Fibroblast of skin of left biceps (primary cell): Measurements from ENCODE around the gene LAMA2.
"Not testable (repeated sequence)": the region's sequence is repeated elsewhere in the genome, so short reads cannot be mapped to it uniquely, and the experiment has no call there.

Source experiments
- DNase-seq, 2 experiments: peaks; one replicate each; pipeline ENCODE4 v3.0.0-alpha.2; 2013; ENCODE audit warnings: low read depth in 2 of 2

The LAMA2 gene

DNA sequence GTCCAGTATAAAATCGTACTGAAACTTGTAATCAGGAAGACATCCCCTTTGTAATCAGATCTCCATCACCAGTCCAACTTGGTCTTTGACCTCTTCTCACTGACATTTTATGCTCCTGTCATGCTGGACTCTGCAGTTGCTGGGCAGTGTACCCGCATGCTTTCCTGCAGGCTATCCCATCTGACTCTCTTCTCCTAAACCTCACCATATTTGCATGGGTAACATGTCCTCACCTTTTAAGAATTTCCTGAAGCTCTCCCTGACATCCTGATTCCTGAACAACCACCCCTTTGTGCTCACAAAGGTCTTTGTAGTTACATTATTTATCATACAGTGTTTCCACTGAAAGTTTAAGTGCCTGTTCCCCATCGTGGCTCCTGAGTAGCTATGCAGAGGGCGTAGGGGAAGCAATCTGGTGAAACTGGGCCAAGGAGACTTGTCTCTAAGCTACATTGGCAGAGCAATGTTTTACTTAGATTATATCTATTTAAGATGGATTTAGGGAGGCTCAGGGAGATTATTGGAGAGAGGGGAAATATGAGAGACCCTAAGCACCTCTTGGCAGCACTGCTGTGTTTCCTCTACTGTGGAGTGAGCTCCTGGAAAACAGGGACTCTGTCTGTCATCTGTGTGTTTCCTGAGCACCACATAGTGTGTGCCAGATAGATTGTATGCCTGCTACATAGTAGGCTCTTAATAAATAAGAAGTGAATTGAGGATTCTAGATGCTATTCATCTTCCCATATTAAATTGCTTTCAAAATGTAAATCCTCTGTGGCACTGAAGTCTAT, 124.0 kb downstream of the LAMA2 start:
- DNase-seq, result no peak

DNA sequence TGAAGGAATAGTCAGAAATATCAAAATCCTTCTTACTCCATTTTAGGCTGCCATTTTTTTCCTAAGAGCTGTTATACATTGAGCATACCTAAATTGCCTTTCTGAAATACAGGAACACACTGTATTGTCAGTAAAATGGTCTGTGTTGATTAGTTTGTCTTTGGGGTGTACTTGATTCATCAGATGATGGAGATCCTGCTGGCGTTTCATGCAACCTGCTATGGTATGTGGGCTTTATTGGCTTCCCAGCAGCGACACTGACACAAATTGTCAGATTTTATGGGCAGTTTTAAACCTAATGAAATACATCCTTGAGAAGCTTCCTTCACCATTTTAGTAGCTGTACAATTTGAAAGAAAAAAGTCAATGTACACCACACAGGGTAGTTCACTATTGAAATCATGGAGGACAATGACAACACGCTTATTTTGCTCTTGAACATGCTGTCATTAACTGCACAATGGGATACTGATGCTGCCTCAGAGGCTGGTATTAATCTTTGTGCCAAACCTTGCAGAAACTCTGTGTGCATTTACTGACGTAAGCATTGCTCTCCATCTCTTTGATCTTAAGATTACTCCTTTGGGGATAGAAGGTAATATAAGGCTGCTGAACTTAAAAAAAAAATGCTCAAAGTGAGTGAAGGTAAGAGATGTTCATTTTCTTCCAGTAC, 124.9 kb downstream of the LAMA2 start:
- no peak for DNase-seq

DNA sequence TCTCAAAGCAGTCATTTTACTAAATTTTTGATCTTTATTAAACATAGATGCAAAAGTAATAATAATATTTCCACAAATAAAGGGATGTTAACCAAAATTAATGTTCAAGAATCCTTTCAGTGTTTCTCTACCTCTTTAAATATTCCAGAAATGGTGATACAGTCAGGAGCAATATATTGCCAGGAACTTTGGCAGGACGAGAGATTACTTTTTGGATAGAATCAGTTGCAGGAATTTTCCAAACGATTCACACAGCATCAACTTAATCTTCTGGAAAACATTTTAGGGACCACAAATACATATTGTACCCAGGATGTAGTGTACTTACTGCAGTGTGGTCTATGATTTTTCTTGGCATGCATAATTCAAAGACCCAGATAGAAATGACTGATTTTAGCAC, 125.7 kb downstream of the LAMA2 start:
- no peak for DNase-seq

DNA sequence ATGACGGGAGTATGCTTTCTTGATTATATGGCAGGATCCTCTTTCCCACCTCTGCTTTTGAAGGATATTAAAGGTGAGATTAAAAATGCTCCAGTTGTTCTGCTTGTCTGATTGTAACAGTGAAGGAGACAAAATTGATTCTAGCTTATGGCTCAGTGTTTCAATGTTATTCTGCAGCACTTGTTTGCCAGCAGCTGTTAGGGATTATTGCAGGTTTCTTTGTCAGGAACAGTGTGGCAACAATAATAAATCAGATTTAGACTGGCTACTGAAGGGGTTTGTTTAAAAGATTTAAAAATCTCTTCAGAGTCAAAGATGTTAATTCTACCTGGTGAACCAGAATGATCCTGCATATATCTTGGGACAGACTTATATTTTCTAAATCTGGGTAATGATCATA, 126.9 kb downstream of the LAMA2 start:
- DNase-seq, result no peak

DNA sequence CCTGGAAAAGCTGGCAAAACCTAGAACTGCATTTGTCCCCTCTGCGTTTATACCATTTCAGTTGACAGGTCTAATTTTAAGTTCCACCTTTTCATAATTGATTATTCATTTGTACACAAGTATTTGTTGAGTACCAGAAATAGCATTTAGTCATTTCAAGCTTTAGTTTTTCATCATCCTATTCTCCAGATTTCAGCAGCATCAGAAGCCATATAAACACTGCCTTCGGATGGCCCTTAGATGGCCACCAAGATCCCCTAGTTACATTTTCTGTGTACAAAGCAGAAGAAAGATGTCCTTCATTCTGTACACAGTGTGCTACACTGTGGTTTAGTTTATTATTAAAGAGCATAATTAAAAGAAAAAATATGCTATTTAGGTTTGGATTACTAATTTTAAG, 131.4 kb downstream of the LAMA2 start:
- no peak for DNase-seq

DNA sequence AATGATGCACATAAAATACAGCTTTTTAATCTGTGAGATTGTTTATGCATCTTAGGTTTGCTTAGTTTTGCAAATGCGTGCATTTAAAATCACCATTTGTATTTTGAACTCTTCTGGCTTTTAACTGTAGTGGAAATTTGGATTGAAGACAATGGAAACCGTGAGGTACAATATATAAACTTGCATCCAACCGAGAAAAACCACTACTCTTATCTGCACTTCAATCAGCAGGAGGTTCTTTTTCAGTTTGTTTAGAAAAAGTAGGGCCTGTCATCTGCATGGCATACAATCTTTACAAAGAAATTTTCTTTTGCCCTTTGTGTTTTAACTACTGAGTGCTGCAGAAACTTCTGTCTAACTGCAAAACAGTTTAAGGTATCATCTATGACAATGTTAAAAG, 132.8 kb downstream of the LAMA2 start:
- DNase-seq, result no peak

DNA sequence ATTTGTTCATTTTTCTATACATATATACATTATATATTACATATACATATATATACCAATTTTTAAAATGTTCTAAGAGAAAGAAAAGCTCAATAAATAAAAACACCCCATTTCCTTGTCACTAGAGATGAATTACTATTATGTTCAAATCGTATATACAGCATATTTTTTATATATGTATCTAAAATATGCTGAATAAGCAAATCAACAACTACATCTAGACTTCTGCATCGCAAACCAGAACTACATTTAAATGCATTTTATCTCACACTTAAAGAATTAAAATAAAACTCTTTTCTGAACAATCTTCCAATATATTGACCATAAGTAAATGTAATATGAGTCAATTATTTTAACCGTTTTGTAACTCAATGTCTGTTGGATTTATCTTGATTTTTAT, 133.9 kb downstream of the LAMA2 start:
- no peak for DNase-seq

DNA sequence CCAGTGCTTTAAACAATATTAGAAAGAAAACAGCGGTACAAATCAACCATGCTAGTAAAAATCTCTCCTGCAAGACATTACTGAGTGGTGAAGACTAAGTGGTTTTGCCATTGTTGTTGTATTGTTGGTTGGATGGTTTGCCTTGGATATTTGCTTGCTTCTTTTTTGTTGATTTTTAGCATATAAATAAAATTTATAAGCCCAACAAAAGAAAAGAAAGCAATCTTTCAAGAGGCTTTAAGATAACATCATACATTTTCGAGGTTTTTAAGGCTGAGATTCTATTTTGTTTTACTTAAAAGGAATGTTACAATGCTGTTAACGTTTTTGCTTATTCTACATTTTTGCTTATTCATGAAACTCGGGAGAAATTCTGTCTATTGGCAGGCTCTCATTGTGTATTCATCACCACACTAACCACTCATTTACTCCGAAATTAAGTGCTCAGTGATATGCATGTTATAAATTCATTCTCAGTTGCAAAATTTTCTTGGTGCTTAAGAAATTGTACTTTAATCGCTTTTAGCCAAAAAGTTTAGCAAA, 139.1 kb downstream of the LAMA2 start:
- DNase-seq, result no peak

DNA sequence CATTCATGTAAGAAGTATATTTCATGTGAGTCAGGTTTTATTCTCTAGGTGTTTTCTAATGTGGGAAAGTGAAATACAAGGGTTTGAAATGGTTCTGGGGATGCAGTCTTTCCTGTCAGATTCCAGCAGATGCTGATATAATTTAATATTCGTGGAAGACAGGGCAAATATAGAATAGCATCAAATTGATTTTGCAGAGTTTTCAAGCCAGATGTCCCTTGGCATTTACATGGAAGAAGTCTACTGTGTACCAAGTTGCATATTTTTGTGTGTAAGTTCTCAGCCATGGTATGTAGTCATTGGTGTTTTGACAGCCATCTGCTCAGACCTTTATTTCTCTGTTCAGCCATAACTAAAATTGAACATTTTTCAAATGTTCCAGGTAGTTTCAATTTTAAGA, 143.7 kb downstream of the LAMA2 start:
- DNase-seq, result no peak

DNA sequence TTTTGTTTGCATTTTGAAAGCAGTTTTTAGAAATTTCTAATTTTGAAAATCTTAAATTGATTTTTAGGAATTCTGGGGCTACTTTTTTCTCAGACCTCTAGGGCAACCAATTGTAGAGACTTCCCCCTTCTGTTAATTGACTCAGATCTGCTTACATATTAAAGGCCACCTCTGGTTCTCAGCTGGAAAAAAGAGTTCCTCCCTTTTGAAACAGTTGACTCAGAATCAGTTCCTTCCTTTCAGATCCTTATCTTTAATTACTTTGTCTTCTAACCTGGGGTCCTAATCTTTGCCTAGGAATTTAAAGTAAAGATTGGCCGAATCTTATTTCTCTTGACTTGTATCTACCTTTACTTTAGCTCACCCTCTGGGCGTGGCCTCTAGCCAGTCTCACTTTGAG, 146.8 kb downstream of the LAMA2 start:
- no peak for DNase-seq

DNA sequence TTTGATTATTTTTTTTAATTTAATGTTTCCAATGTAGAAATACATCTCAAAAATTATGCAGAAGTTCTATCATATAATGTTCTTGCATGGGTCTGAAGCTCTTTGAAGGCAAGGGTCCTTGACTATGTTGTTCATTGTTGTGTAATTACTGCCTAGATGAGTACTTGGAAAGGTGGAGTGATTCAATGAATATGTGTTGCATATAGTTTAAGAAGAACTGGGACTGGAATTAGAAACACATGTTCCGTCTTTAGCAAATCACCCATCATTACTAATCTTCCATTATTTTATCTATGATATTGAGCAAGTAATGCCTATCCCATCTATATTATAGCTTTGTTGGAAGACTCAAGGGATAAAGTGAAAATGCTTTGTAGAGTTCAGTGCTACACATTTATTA, 147.3 kb downstream of the LAMA2 start:
- DNase-seq, result peak in 1 of 2 experiments; percentile 2

DNA sequence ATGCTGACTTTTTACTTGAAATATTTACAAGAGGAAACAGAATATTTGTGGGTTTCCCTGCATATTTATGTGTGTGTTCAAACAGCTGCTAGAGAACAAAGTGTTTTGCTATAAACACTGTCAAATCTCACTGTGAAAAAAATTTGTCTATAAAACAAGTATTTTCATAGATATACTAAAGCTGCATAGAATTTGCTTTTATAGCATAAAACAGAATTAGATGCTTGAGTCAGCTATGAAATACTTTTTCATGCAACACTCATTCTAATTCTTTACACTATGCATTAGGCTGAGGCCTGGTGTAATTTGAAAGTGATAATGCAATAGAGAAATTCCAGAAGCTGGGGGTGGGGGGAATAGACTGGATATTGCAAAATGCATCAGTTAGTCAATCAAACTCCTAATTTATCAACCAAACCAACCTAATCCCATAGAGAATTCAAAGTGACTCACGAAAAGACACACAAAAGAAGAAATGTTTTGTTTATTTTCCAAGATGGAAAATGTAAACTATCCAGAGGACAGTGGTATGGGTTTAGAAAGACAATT, 148.2 kb downstream of the LAMA2 start:
- DNase-seq, result peak; percentile 42 to 57

DNA sequence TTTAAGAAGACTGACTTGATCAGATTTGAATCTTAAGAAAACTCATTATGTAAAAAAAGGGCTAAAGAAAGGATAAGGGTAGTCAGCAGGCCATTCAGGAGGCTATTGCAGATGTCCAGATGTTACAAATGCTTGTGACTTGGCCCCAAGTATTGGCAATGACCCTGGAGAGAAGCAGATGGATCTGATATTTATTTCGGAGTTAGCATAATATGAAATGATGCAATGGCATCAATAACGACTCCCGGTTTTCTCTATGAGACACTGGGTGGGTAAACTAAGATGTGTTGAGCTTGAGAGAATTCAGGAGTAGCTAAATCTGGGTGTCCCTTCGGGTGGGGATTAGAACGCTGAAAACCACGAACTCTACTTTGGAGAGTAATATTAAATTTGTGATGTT, 149.7 kb downstream of the LAMA2 start:
- no peak for DNase-seq

DNA sequence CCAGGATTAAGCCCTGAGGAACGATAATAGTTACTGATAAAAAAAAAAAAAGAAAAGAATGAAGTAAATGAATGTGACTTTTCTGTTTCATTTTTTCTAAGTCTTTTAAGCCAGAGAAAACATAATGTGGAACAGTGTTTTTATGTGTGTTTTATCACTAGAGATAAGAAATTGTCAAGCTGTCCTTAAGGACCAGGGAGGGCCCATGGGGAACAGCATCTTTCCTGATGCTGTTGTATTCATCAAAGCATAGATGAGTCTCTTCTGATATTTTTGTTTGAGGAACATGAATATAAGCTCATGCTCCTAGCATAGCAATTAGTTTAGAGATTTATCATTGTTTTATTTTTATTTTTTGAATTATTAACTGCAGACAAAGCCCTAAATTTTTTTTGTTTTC, 150.2 kb downstream of the LAMA2 start:
- DNase-seq, result no peak

DNA sequence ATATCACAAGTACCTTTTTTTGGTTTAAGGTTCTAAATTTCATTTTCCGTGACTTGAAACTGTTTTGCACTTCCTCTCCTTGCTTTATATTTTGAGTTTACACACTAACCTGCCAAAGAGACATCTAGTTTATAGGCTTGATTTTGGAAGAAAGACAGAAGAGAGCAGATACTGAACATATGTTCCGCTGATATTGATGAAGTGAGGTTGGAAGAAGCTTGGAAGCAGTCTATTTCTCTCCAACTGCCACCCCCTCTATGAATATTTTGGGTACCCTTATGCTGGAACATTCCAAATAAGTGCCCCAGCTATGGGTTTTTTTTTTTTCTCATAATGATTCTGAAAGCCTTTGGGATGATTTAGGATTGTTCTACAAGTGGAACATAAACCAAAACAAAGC, 150.6 kb downstream of the LAMA2 start:
- no peak for DNase-seq

DNA sequence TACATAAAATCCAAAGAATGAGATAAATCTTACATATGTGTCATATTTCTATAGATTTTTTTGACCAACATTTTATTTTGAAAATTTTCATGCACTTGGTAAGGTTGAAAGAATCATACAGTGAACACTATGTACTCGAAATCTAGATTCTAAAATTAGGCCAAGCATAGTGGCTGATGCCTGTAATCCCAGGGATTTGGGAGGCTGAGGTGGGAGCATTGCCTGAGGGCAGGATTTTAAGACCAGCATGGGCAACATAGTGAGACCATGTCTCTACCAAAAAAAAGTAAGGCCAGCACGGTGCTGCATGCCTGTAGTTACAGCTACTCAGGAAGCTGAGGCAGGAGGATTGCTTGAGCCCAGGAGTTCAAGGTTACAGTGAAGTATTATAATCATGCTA, 158.6 kb downstream of the LAMA2 start:
- DNase-seq, result no peak

DNA sequence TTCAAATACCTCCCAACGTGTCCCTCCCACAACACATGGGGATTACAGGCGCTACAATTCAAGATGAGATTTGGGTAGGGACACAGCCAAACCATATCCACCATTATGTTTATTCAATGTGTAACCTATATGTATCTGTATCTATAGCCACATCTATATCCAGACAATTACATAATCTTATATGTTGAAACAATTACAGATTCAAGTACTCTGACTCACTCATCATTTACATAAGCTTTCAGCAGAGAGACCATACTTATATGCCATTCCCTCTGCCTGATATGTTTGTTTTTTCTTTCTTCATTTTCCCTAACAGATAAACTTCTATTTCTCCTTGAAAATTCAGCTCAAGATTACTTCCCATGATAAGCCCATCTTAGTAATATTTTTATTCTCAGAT, 163.6 kb downstream of the LAMA2 start:
- no peak for DNase-seq

DNA sequence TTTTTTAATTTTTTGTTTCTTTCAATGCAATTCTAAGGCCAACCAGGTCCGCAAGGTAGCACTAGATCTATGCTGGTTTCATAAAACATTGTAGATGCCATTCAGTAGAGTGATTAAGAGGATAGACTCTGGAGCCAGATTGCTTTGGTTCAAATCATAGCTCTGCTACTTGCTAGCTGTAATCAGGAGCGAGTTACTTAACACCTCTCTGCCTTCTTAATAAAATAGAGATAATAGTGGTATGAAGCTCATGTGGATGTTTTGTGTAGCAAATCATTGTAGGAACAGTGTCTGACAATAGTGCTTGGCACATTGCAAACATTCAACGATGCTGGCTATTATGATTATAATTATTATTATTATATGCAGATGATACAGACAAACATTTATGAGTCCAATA, 164.9 kb downstream of the LAMA2 start:
- no peak for DNase-seq

DNA sequence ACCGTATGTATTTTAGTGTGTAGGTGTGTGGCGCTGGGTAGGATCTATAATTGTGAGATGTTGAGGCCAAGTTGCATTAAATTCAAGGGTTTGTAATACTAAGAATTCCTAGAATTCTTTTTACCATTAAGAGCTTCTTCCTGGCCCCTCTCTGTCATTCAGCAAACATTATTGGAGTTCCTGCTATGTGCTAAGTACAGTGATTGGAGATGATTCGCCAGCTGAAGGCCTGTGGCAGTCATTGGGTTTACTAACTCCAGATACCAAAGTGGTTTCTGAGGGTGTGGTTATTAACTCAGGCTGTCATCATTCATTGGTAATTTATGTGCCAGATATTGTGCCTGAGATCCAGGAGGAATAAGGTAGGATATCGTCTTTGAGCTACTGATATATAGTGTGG, 167.1 kb downstream of the LAMA2 start:
- DNase-seq, result peak in 1 of 2 experiments; percentile 20

DNA sequence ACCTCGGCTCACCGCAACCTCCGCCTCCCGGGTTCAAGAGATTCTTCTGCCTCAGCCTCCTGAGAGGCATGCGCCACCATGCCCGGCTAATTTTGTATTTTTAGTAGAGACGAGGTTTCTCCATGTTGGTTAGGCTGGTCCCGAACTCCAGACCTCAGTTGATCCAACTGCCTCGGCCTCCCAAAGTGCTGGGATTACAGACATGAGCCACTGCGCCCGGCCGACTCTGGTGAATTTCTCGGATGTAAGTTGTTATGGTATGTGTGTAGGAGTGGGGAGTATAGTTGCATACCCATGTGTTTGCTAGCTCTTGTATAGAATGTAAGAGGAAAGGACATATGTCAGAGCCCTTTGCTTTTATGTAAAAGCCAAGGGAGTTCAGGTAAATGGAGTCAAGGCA, 170.2 kb downstream of the LAMA2 start:
- not testable (repeated sequence) for DNase-seq

DNA sequence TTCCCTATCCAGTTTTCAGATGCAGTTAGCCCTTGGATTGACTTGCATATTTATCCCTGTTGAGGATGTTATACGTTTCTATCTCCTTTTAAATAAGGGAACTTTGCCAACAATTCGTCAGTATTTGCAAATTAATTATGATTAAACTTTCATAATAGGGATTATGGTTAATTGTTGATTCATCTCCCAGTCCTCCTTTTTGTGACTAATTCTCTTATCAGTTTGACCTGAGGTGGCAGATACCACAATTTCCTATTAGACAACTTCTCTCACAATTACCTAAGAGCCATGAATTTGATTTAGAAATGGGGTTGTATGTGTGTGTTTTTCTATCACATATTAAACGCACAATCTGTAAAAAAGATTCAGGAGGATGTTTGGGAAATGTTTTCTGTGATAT, 172.9 kb downstream of the LAMA2 start:
- DNase-seq, result no peak

DNA sequence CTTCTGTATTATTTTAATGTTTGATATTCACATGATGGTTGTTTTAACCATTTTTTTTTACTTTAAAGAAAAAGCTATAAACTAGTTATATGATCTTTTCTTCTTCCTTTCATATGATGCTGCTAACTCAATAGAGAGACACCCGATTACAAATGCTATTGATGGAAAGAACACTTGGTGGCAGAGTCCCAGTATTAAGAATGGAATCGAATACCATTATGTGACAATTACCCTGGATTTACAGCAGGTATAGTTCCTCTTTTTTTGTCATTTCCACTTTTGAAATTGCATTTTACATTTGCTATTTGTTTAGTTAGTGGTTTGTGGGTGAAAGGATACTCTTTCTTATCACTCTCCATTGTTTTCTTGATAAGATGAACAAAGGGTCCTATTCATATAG, 176.7 kb downstream of the LAMA2 start:
- DNase-seq, result no peak

DNA sequence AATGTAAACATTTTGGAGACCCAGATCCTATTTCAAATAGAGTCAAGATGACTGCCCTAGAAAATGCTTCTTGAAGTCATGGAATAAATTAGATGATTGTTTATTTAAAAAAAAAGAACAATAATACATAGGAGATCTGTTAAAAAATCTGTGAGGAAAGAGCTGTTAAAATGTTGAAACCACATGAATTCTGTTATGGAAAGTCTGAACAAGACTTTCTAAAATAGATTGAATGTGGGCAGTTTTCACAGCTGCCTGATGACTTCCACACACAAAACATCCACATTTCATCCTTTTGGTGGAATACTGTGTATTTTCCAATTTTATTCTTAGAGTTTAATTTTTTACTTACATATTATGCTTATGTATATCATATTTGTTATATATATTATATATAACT, 186.1 kb downstream of the LAMA2 start:
- DNase-seq, result no peak
